ENCODE results near the gene SCUBE1. TPM values are rescaled to one million over a fixed set of nuclear protein-coding genes. Genes with fewer than 3 reads are reported as not detected.

Gene SCUBE1
- total and polyA plus RNA-seq, 9 donors, result 5.5 to 202 (median 49.0) TPM

GRCh38 chr22:43377548-43377895 lies 34.4 kb upstream of the SCUBE1 start:
- Histone ChIP-seq H3K4me1 (ENCODE audit: insufficient read depth) (peaks cover 11% of the 10 kb centered on the region), H3K9me3 (no peaks in the 10 kb centered on the region), H3K27me3 (no peaks in the 10 kb centered on the region), H3K27ac (peak overlapping the region in 1 of 2 donors; percentile 28), H3K36me3 (no peaks in the 10 kb centered on the region), H3K4me3 (no peak overlapping the region)
- TF ChIP-seq POLR2A (IDR thresholded peaks at IDR 0.05), result no peak
- no peak for TF ChIP-seq EP300 (IDR thresholded peaks at IDR 0.05)
- TF ChIP-seq CTCF (IDR thresholded peaks at IDR 0.05), result no peak
- intact Hi-C loops (cut with DNase I), result no loop called here
- peak in 3 of 5 donors; percentile 34 to 49 (median 43) for DNase-seq
- 7 to 25% (median 10%) methylated on average over 10 of the region's 10 CpGs for WGBS, 3 donors

- Histone ChIP-seq H3K27me3 (no peaks in the 10 kb centered on the region), H3K4me3 (no peak overlapping the region), H3K4me1 (ENCODE audit: insufficient read depth) (peaks cover 14% of the 10 kb centered on the region), H3K36me3 (no peaks in the 10 kb centered on the region), H3K27ac (peak overlapping the region in 1 of 2 donors; percentile 28), H3K9me3 (no peaks in the 10 kb centered on the region)
- peak in 2 of 5 donors; percentile 36 for DNase-seq
- TF ChIP-seq EP300 (IDR thresholded peaks at IDR 0.05) (no peak), CTCF (IDR thresholded peaks at IDR 0.05) (no peak), POLR2A (IDR thresholded peaks at IDR 0.05) (no peak)
- WGBS, 3 donors, result 31 to 38% (median 33%) methylated on average over 15 of the region's 15 CpGs
- intact Hi-C loops (cut with DNase I), result no loop called here
Measured at GRCh38 chr22:43376765-43377547, 33.8 kb upstream of the SCUBE1 start.

GRCh38 chr22:43375951-43376455 lies 32.8 kb upstream of the SCUBE1 start:
- intact Hi-C loops (cut with DNase I), result no loop called here
- Histone ChIP-seq H3K36me3 (no peaks in the 10 kb centered on the region), H3K4me3 (no peak overlapping the region), H3K4me1 (ENCODE audit: insufficient read depth) (peaks cover 13% of the 10 kb centered on the region), H3K27me3 (no peaks in the 10 kb centered on the region), H3K9me3 (no peaks in the 10 kb centered on the region), H3K27ac (no peak overlapping the region)
- DNase-seq, result no peak
- WGBS, 3 donors, result 38 to 48% (median 43%) methylated on average over 4 of the region's 4 CpGs
- no peak for TF ChIP-seq POLR2A (IDR thresholded peaks at IDR 0.05)

GRCh38 chr22:43370036-43370435 lies 26.9 kb upstream of the SCUBE1 start:
- Histone ChIP-seq H3K4me3 (no peak overlapping the region), H3K4me1 (ENCODE audit: insufficient read depth) (peaks cover 23% of the 10 kb centered on the region), H3K9me3 (no peaks in the 10 kb centered on the region), H3K36me3 (no peaks in the 10 kb centered on the region), H3K27ac (peak overlapping the region in 1 of 2 donors; percentile 59), H3K27me3 (no peaks in the 10 kb centered on the region)
- WGBS, 3 donors, result 30 to 35% (median 31%) methylated on average over 9 of the region's 9 CpGs
- TF ChIP-seq EP300 (IDR thresholded peaks at IDR 0.05) (no peak), POLR2A (IDR thresholded peaks at IDR 0.05) (no peak)
- peak in 3 of 5 donors; percentile 28 to 65 (median 53) for DNase-seq
- intact Hi-C loops (cut with DNase I), result no loop called here

- WGBS, 3 donors, result 25 to 53% (median 35%) methylated on average over 6 of the region's 6 CpGs
- Histone ChIP-seq H3K4me1 (ENCODE audit: insufficient read depth) (peaks cover 20% of the 10 kb centered on the region), H3K36me3 (no peaks in the 10 kb centered on the region), H3K27ac (peak overlapping the region in 1 of 2 donors; percentile 36), H3K4me3 (no peak overlapping the region), H3K27me3 (no peaks in the 10 kb centered on the region), H3K9me3 (no peaks in the 10 kb centered on the region)
- TF ChIP-seq CTCF (IDR thresholded peaks at IDR 0.05), result peak in 1 of 3 donors; percentile 11
- TF ChIP-seq EP300 (IDR thresholded peaks at IDR 0.05), result no peak
- TF ChIP-seq POLR2A (IDR thresholded peaks at IDR 0.05), result no peak
- DNase-seq, result peak in 3 of 5 donors; percentile 66 to 79 (median 68)
- intact Hi-C loops (cut with DNase I), result no loop called here
Measured at GRCh38 chr22:43365715-43366440, 22.7 kb upstream of the SCUBE1 start.
